ENCODE results near the gene INKA1. TPM values are rescaled to one million over a fixed set of nuclear protein-coding genes. Genes with fewer than 3 reads are reported as not detected.

Gene INKA1
- total RNA-seq, 1 experiment from 2014 or later = 1.4 TPM

DNA sequence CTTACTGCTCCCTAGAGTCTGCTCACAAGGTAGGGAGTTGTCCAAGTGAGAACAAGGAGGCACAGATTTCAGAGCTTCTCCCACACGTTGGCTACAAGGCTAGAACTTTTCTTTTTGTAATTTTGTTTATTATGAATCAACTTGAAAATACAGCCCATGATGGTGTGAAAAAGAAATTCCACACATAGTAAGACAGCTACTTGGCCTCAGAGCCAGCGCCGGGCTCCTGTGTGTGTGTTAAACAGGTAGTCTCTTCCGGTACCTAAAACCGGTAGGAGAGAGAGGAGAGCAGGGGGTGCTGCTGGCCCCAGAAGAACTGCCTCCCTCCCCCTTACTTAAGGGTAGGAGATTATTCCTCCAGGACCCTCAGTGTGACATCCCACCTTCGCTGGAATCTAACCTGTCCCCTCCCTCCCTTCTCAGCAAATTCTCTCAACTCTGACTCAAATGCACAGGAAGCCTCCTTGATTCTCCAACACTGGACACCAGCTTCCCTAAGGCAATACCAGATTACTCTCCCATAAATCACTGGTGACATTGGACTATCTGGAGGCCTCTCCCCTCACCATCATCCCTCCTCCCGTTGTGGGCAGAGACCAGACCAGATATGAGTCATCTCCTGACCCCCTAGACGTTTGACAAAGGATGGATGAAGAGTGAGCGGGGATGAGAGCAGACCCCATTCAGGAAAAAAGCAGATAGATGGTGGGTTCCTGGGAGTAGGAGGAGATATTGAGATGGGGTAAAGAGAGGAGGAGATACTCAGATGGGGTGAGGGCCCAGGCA lies 12.2 kb upstream of the INKA1 start:
- no peak overlapping the region for H3K27ac Mint-ChIP-seq
- TF ChIP-seq, protein P1, sequence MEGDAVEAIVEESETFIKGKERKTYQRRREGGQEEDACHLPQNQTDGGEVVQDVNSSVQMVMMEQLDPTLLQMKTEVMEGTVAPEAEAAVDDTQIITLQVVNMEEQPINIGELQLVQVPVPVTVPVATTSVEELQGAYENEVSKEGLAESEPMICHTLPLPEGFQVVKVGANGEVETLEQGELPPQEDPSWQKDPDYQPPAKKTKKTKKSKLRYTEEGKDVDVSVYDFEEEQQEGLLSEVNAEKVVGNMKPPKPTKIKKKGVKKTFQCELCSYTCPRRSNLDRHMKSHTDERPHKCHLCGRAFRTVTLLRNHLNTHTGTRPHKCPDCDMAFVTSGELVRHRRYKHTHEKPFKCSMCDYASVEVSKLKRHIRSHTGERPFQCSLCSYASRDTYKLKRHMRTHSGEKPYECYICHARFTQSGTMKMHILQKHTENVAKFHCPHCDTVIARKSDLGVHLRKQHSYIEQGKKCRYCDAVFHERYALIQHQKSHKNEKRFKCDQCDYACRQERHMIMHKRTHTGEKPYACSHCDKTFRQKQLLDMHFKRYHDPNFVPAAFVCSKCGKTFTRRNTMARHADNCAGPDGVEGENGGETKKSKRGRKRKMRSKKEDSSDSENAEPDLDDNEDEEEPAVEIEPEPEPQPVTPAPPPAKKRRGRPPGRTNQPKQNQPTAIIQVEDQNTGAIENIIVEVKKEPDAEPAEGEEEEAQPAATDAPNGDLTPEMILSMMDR (conservative IDR thresholded peaks at IDR 0.05) = no peak

More for the DNA sequence above, 12.2 kb upstream of the INKA1 start:
- Histone ChIP-seq H2BK20ac (ENCODE audit: low read depth, low read length, poor library complexity, severe bottlenecking) (no peak overlapping the region), H3K14ac (ENCODE audit: insufficient read depth, low read length) (no peak overlapping the region), H3K79me1 (ENCODE audit: insufficient read depth, low read depth, low read length, poor library complexity, severe bottlenecking) (no peaks in the 10 kb centered on the region), H3K79me2 (ENCODE audit: insufficient read depth, low read length) (peaks cover under 1% of the 10 kb centered on the region; the same call in 1 of the 2 replicates), H3K18ac (ENCODE audit: insufficient read length, low read depth, low read length) (no peak overlapping the region), H3K9me3 (ENCODE audit: control insufficient read depth, low read depth, low read length) (no peaks in the 10 kb centered on the region), H4K91ac (ENCODE audit: insufficient read length, low read depth, low read length) (no peak overlapping the region), H2AFZ (ENCODE audit: low read length) (no peak overlapping the region), H2BK120ac (ENCODE audit: low read depth, low read length, poor library complexity, severe bottlenecking) (no peak overlapping the region), H3K4me1 (ENCODE audit: insufficient read depth, low read length) (no peaks in the 10 kb centered on the region), H3K9ac (ENCODE audit: extremely low read depth, insufficient read length, low read length) (no peak overlapping the region), H3K4me2 (ENCODE audit: insufficient read depth, insufficient read length, low read length) (no peak overlapping the region), H3K23ac (ENCODE audit: insufficient read length, low read depth, low read length) (no peak overlapping the region), H2BK5ac (ENCODE audit: insufficient read length, low read length) (no peak overlapping the region), H3K27ac (ENCODE audit: insufficient read length, low read depth, low read length) (no peak overlapping the region), H4K20me1 (ENCODE audit: control insufficient read depth, insufficient read depth, insufficient read length) (no peaks in the 10 kb centered on the region), H2AK5ac (ENCODE audit: insufficient read length, low read length) (no peak overlapping the region), H3K56ac (ENCODE audit: insufficient read length, low read depth, low read length) (no peak overlapping the region), H3K27me3 (ENCODE audit: insufficient read depth, low read length) (no peaks in the 10 kb centered on the region; the same call in none of the 2 replicates), H4K8ac (replicated peaks; ENCODE audit: insufficient read length, low read depth, low read length) (no peak overlapping the region), H4K5ac (ENCODE audit: insufficient read length, low read depth, low read length) (no peak overlapping the region), H3T11ph (ENCODE audit: low read length) (no peak overlapping the region), H2BK12ac (ENCODE audit: insufficient read length, low read depth, low read length) (no peak overlapping the region), H2BK15ac (ENCODE audit: low read depth, low read length) (no peak overlapping the region), H3K23me2 (ENCODE audit: insufficient read length, low read depth, low read length, poor library complexity, severe bottlenecking) (peaks cover 2% of the 10 kb centered on the region), H3K4ac (ENCODE audit: low read depth, low read length) (no peak overlapping the region)
- peaks cover 8 to 17% of the 10 kb centered on the region in 2 experiments for H3K4me1 Mint-ChIP-seq
- no peak for DNase-seq
- H3K9me3 Mint-ChIP-seq = no peaks in the 10 kb centered on the region; a peak in 1 of 5 replicates
- H3K36me3 Mint-ChIP-seq (ENCODE audit: insufficient read depth in 1 of 3, low read depth in 3 of 3) = peaks cover 0 to under 1% (median 0%) of the 10 kb centered on the region in 3 experiments; a peak in 2 of 7 replicates
- H3K27me3 Mint-ChIP-seq (ENCODE audit: low read depth) = peaks cover 2% of the 10 kb centered on the region; the same call in 1 of the 2 replicates
- WGBS (ENCODE audit: extremely low coverage, insufficient read length, low lambda C conversion rate) = no CpG with 5 or more reads among the region's 9 CpGs
- H3K4me3 Mint-ChIP-seq = no peak overlapping the region
